Measurements from ENCODE around the gene UBE2D2. TPM values are rescaled to one million over a fixed set of nuclear protein-coding genes. Genes with fewer than 3 reads are reported as not detected.

Gene UBE2D2
- polyA plus RNA-seq, 3 donors = 41.2 to 167 (median 133) TPM

- peak within 1 kb of the TSS; percentile 65 to 82 for H3K27ac ChIP-seq (ENCODE audit: low read depth in 1 of 2, low read length in 2 of 2)
- Mint-ChIP-seq H3K27me3 (ENCODE audit: low read depth in 3 of 3) (peaks cover 64 to 87% (median 65%) of the 10 kb centered on the region in 3 donors), H3K9me3 (peaks cover 0 to 17% (median 3%) of the 10 kb centered on the region in 7 donors), H3K4me3 (peak within 1 kb of the TSS; percentile 99 to 100), H3K27ac (peak within 1 kb of the TSS in 5 of 7 donors; percentile 32 to 96 (median 89)), H3K36me3 (peaks cover 11 to 31% of the 10 kb centered on the region in 2 donors), H3K4me1 (peaks cover 62% of the 10 kb centered on the region)
- peaks cover 45% of the 10 kb centered on the region for H4K20me1 ChIP-seq (ENCODE audit: insufficient read depth, low read length)
- H3K79me2 ChIP-seq (ENCODE audit: insufficient read depth, low read length) = peaks cover 37% of the 10 kb centered on the region
- H3K9ac ChIP-seq (ENCODE audit: insufficient read depth, low read length, poor library complexity, severe bottlenecking) = peak within 1 kb of the TSS; percentile 85
- under 1% methylated on average over 71 of the region's 106 CpGs for WGBS (ENCODE audit: insufficient coverage)
- H3K4me3 ChIP-seq (replicated peaks in 1 of 3; ENCODE audit: low read depth in 2 of 3, low read length in 3 of 3) = peak within 1 kb of the TSS; percentile 67 to 89 (median 83)
- TF ChIP-seq CTCF (IDR thresholded peaks at IDR 0.05) = no peak
- H3K36me3 ChIP-seq (replicated peaks in 1 of 2; ENCODE audit: control insufficient read depth in 1 of 2, insufficient read depth in 2 of 2, low read length in 2 of 2) = no peaks in the 10 kb centered on the region
- peaks cover 60 to 68% of the 10 kb centered on the region in 2 donors for H3K4me1 ChIP-seq (ENCODE audit: control insufficient read depth in 1 of 2, insufficient read depth in 2 of 2, low read length in 2 of 2)
- peaks cover 10 to 73% of the 10 kb centered on the region in 2 donors for H3K27me3 ChIP-seq (ENCODE audit: control insufficient read depth in 2 of 2, insufficient read depth in 2 of 2, low read length in 2 of 2)
- H3K9me3 ChIP-seq (replicated peaks in 1 of 2; ENCODE audit: control insufficient read depth in 1 of 2, insufficient read depth in 1 of 2, low read length in 2 of 2) = no peaks in the 10 kb centered on the region
- intact Hi-C loops (cut with micrococcal nuclease) = loop anchor here (1.0 kb wide), 2 partner anchors 10 to 11 kb away; no protein-coding TSS in a partner anchor
- peak within 1 kb of the TSS; percentile 55 for H2AFZ ChIP-seq (ENCODE audit: insufficient read depth, low read depth, low read length, poor library complexity, severe bottlenecking)
- H3K4me2 ChIP-seq (replicated peaks; ENCODE audit: extremely low read depth, low read length, poor library complexity, severe bottlenecking) = peak within 1 kb of the TSS; percentile 95
- peak; percentile 64 to 69 (median 66) for DNase-seq
These were observed 87.3 kb downstream of the UBE2D2 start, which contains the start of gene CXXC5 for GRCh38 chr5:139648205-139649081. Gene CXXC5, plus strand, starts transcription at chr5:139648349. Its CDS starts 32,175 bp downstream, at chr5:139680524.

All from CD14-positive monocyte (primary cell).